Posterior vena cava (tissue), 2 donors: ENCODE results near the gene GPRC5C. TPM values are rescaled to one million over a fixed set of nuclear protein-coding genes. Genes with fewer than 3 reads are reported as not detected.

Experiments
- DNase-seq: peaks from one replicate; pipeline ENCODE4 v3.0.0-alpha.2; 2020; ENCODE audit warnings: low spot score
- intact Hi-C, 2 donors: fragments of 100-400 bp; cut with DNase I; formaldehyde crosslinking; loops; one replicate each; pipeline versions ENCODE4 v1.14.1 to v1.14.2; 2022 to 2023
- long read RNA-seq, 2 donors: library from polyadenylated mRNA; unstranded; transcript quantifications; one replicate each; pipeline ENCODE4 v2.0.0, GENCODE V29; 2020 to 2021
- total RNA-seq, 2 donors: library from RNA; stranded (reverse); fragmentation: NEBNext Ultra II Directional; extraction: Animal tissue kit (Norgen Biotek cat#: 25700); gene quantifications; one replicate each; pipeline ENCODE4 v1.2.1, GENCODE V29; 2021
- donor health status: DM: yes; HTN: yes; CAD: no.
- donor health status: DM: yes; HTN: yes; CAD: no.

The GPRC5C gene
- total RNA-seq, result 10 to 100 TPM in 1 of 2 donors, 1 to 10 TPM in 1; 7.3 to 12.9 TPM
- long read RNA-seq, donor 1, partial matches to known transcripts, result 1 of 2 reads
- long read RNA-seq, donor 1, other reads (novel, unspliced or antisense), result 0 of 2 reads
- long read RNA-seq, donor 2, transcript GPRC5C-202 (4 exons, 2,988 nt), result major isoform, 16 of 37 reads
- long read RNA-seq, donor 2, partial matches to known transcripts, result 14 of 37 reads
- long read RNA-seq, donor 2, other reads (novel, unspliced or antisense), result 4 of 37 reads

- intact Hi-C loops, result no loop called here
- no peak for DNase-seq
Measured at GRCh38 chr17:74431568-74432423, at the start of gene GPRC5C. Gene GPRC5C (plus strand): TSS chr17:74432088. CDS start chr17:74439777, 7,689 bp downstream.

- intact Hi-C loops, result no loop called here
- no peak for DNase-seq
Measured at GRCh38 chr17:74383141-74383540, 48.7 kb upstream of the GPRC5C start.

GRCh38 chr17:74385201-74385600, 46.7 kb upstream of the GPRC5C start:
- intact Hi-C loops, result no loop called here

GRCh38 chr17:74386386-74386785, 45.5 kb upstream of the GPRC5C start:
- intact Hi-C loops, result no loop called here
- DNase-seq, result no peak

More at GRCh38 chr17:74385201-74385600, 46.7 kb upstream of the GPRC5C start:
- no peak for DNase-seq

- no peak for DNase-seq
- intact Hi-C loops, result no loop called here
Measured at GRCh38 chr17:74387365-74388218, 44.3 kb upstream of the GPRC5C start.

- DNase-seq, result no peak
- intact Hi-C loops, result no loop called here
Measured at GRCh38 chr17:74389084-74389753, 42.7 kb upstream of the GPRC5C start.

GRCh38 chr17:74389937-74390679, 41.8 kb upstream of the GPRC5C start:
- no peak for DNase-seq
- intact Hi-C loops, result no loop called here

- intact Hi-C loops, result no loop called here
- DNase-seq, result no peak
Measured at GRCh38 chr17:74390680-74391653, 40.9 kb upstream of the GPRC5C start.

GRCh38 chr17:74391771-74392170, 40.1 kb upstream of the GPRC5C start:
- intact Hi-C loops, result no loop called here
- DNase-seq, result no peak

GRCh38 chr17:74392848-74393247, 39.0 kb upstream of the GPRC5C start:
- no peak for DNase-seq
- intact Hi-C loops, result no loop called here

- DNase-seq, result no peak
- intact Hi-C loops, result no loop called here
Measured at GRCh38 chr17:74393346-74393942, 38.4 kb upstream of the GPRC5C start.

- intact Hi-C loops, result no loop called here
- DNase-seq, result no peak
Measured at GRCh38 chr17:74394275-74394950, 37.5 kb upstream of the GPRC5C start.

GRCh38 chr17:74394977-74395376, 36.9 kb upstream of the GPRC5C start:
- intact Hi-C loops, result no loop called here
- DNase-seq, result no peak

- intact Hi-C loops, result no loop called here
Measured at GRCh38 chr17:74396567-74396966, 35.3 kb upstream of the GPRC5C start.

GRCh38 chr17:74402048-74402447, 29.8 kb upstream of the GPRC5C start:
- intact Hi-C loops, result no loop called here
- no peak for DNase-seq

More at GRCh38 chr17:74396567-74396966, 35.3 kb upstream of the GPRC5C start:
- DNase-seq, result no peak

- intact Hi-C loops, result loop anchor here in 1 of 2 donors (2.0 kb wide), 1 partner anchor 45 kb away; no protein-coding TSS in a partner anchor
- no peak for DNase-seq
Measured at GRCh38 chr17:74403512-74404137, 28.3 kb upstream of the GPRC5C start.
